Measurements from ENCODE around the gene IRF8.
"Not testable (repeated sequence)": the region's sequence is repeated elsewhere in the genome, so short reads cannot be mapped to it uniquely, and the experiment has no call there.

Gene IRF8

GRCh38 chr16:85869206-85869605 is 29.8 kb upstream of the IRF8 start:
- DNase-seq = no peak

- no peak for DNase-seq
Measured at GRCh38 chr16:85869785-85870558, 29.0 kb upstream of the IRF8 start.

GRCh38 chr16:85871756-85872155 is 27.2 kb upstream of the IRF8 start:
- no peak for DNase-seq

GRCh38 chr16:85872734-85873133 is 26.2 kb upstream of the IRF8 start:
- DNase-seq = no peak

- DNase-seq = no peak
Measured at GRCh38 chr16:85873153-85873552, 25.8 kb upstream of the IRF8 start.

- not testable (repeated sequence) for DNase-seq
Measured at GRCh38 chr16:85874031-85874430, 24.9 kb upstream of the IRF8 start.

- DNase-seq = no peak
Measured at GRCh38 chr16:85878407-85878806, 20.6 kb upstream of the IRF8 start.

GRCh38 chr16:85878875-85879274 is 20.1 kb upstream of the IRF8 start:
- DNase-seq = no peak

- no peak for DNase-seq
Measured at GRCh38 chr16:85879549-85879948, 19.4 kb upstream of the IRF8 start.

GRCh38 chr16:85879975-85880831 is 18.8 kb upstream of the IRF8 start:
- DNase-seq = no peak

GRCh38 chr16:85880861-85881260 is 18.1 kb upstream of the IRF8 start:
- DNase-seq = no peak

GRCh38 chr16:85881436-85881835 is 17.5 kb upstream of the IRF8 start:
- no peak for DNase-seq

GRCh38 chr16:85882181-85882810 is 16.7 kb upstream of the IRF8 start:
- DNase-seq = no peak

GRCh38 chr16:85883813-85884212 is 15.1 kb upstream of the IRF8 start:
- no peak for DNase-seq

GRCh38 chr16:85884808-85885463 is 14.0 kb upstream of the IRF8 start:
- no peak for DNase-seq

GRCh38 chr16:85885537-85885936 is 13.4 kb upstream of the IRF8 start:
- no peak for DNase-seq

GRCh38 chr16:85888405-85889331 is 10.3 kb upstream of the IRF8 start:
- no peak for DNase-seq

- DNase-seq = no peak
Measured at GRCh38 chr16:85891033-85891775, 7.8 kb upstream of the IRF8 start.

- DNase-seq = no peak
Measured at GRCh38 chr16:85891776-85892166, 7.2 kb upstream of the IRF8 start.

- DNase-seq = no peak
Measured at GRCh38 chr16:85892760-85893159, 6.2 kb upstream of the IRF8 start.

- no peak for DNase-seq
Measured at GRCh38 chr16:85894266-85894665, 4.7 kb upstream of the IRF8 start.

Measured in activated CD4-positive, alpha-beta T cell treated with anti-CD3 and anti-CD28 coated beads, Interleukin-2, amount 50 U/mL, for 4 hours (primary cell).